ENCODE data around the gene TMEM129. TPM values are rescaled to one million over a fixed set of nuclear protein-coding genes. Genes with fewer than 3 reads are reported as not detected.

TMEM129 gene
- total RNA-seq, 2 experiments from 2014 or later: 39.2 to 44.0 TPM

GRCh38 chr4:1678244-1678643 lies 42.9 kb downstream of the TMEM129 start:
- no peak overlapping the region for H3K27ac ChIP-seq (ENCODE audit: low read depth, low read length, poor library complexity, severe bottlenecking)
- POLR2A ChIA-PET: no interaction called here
- no peak overlapping the region for H3K4me3 ChIP-seq (ENCODE audit: low read depth, low read length, poor library complexity, severe bottlenecking)
- H3K9me3 ChIP-seq (ENCODE audit: low read length): no peaks in the 10 kb centered on the region
- BruUV-seq (replicated peaks): no TSS peak
- CTCF ChIA-PET (ENCODE audit: unreplicated experiment): no interaction called here
- H3K36me3 ChIP-seq (ENCODE audit: insufficient read depth, low read length): no peaks in the 10 kb centered on the region
- intact Hi-C loops (cut with micrococcal nuclease; ENCODE audit: unreplicated experiment): no loop called here
- no peak for DNase-seq (ENCODE audit: low spot score)
- TF ChIP-seq EZH2phosphoT487 (IDR thresholded peaks at IDR 0.05; ENCODE audit: borderline replicate concordance, low read depth, low read length): no peak
- TF ChIP-seq CTCF (conservative IDR thresholded peaks at IDR 0.05; ENCODE audit: low read length): no peak
- H3K4me1 ChIP-seq (ENCODE audit: insufficient read depth, low read length, poor library complexity, severe bottlenecking): no peaks in the 10 kb centered on the region
- H3K79me2 ChIP-seq (ENCODE audit: insufficient read depth, low read depth, low read length): no peaks in the 10 kb centered on the region
- no peak overlapping the region for H2AFZ ChIP-seq (ENCODE audit: low read length)
- H3K4me2 ChIP-seq (ENCODE audit: low read length): no peak overlapping the region
- no peaks in the 10 kb centered on the region for H3K9me2 ChIP-seq (ENCODE audit: insufficient read depth, low read length)
- H4K20me1 ChIP-seq (ENCODE audit: insufficient read depth, low read length): no peaks in the 10 kb centered on the region

GRCh38 chr4:1676605-1677525 lies 44.3 kb downstream of the TMEM129 start:
- Histone ChIP-seq H3K9me2 (ENCODE audit: insufficient read depth, low read length) (no peaks in the 10 kb centered on the region), H3K36me3 (ENCODE audit: insufficient read depth, low read length) (no peaks in the 10 kb centered on the region), H3K4me3 (ENCODE audit: low read depth, low read length, poor library complexity, severe bottlenecking) (no peak overlapping the region), H3K4me2 (ENCODE audit: low read length) (no peak overlapping the region), H2AFZ (ENCODE audit: low read length) (no peak overlapping the region), H3K4me1 (ENCODE audit: insufficient read depth, low read length, poor library complexity, severe bottlenecking) (no peaks in the 10 kb centered on the region), H3K9me3 (ENCODE audit: low read length) (no peaks in the 10 kb centered on the region), H3K27ac (ENCODE audit: low read depth, low read length, poor library complexity, severe bottlenecking) (no peak overlapping the region), H3K79me2 (ENCODE audit: insufficient read depth, low read depth, low read length) (no peaks in the 10 kb centered on the region), H4K20me1 (ENCODE audit: insufficient read depth, low read length) (no peaks in the 10 kb centered on the region)
- BruUV-seq (replicated peaks): no TSS peak
- CTCF ChIA-PET (ENCODE audit: unreplicated experiment): no interaction called here
- intact Hi-C loops (cut with micrococcal nuclease; ENCODE audit: unreplicated experiment): no loop called here
- POLR2A ChIA-PET: no interaction called here
- no peak for DNase-seq (ENCODE audit: low spot score)
- no peak for TF ChIP-seq EZH2phosphoT487 (IDR thresholded peaks at IDR 0.05; ENCODE audit: borderline replicate concordance, low read depth, low read length)
- no peak for TF ChIP-seq CTCF (conservative IDR thresholded peaks at IDR 0.05; ENCODE audit: low read length)

GRCh38 chr4:1675802-1676137 lies 45.4 kb downstream of the TMEM129 start:
- H3K36me3 ChIP-seq (ENCODE audit: insufficient read depth, low read length): no peaks in the 10 kb centered on the region
- H3K9me3 ChIP-seq (ENCODE audit: low read length): no peaks in the 10 kb centered on the region
- no TSS peak for BruUV-seq (replicated peaks)
- H3K4me2 ChIP-seq (ENCODE audit: low read length): no peak overlapping the region
- H3K4me3 ChIP-seq (ENCODE audit: low read depth, low read length, poor library complexity, severe bottlenecking): no peak overlapping the region
- H3K79me2 ChIP-seq (ENCODE audit: insufficient read depth, low read depth, low read length): no peaks in the 10 kb centered on the region
- no peaks in the 10 kb centered on the region for H3K4me1 ChIP-seq (ENCODE audit: insufficient read depth, low read length, poor library complexity, severe bottlenecking)
- no peak for DNase-seq (ENCODE audit: low spot score)
- intact Hi-C loops (cut with micrococcal nuclease; ENCODE audit: unreplicated experiment): no loop called here
- TF ChIP-seq CTCF (conservative IDR thresholded peaks at IDR 0.05; ENCODE audit: low read length): no peak
- no peak for TF ChIP-seq EZH2phosphoT487 (IDR thresholded peaks at IDR 0.05; ENCODE audit: borderline replicate concordance, low read depth, low read length)
- CTCF ChIA-PET (ENCODE audit: unreplicated experiment): no interaction called here
- POLR2A ChIA-PET: no interaction called here
- no peak overlapping the region for H3K27ac ChIP-seq (ENCODE audit: low read depth, low read length, poor library complexity, severe bottlenecking)
- no peaks in the 10 kb centered on the region for H4K20me1 ChIP-seq (ENCODE audit: insufficient read depth, low read length)
- H3K9me2 ChIP-seq (ENCODE audit: insufficient read depth, low read length): no peaks in the 10 kb centered on the region
- no peak overlapping the region for H2AFZ ChIP-seq (ENCODE audit: low read length)

All from OCI-LY7 (cell line).